Tibial nerve (tissue), 3 donors: ENCODE measurements around the gene PRKCH.

Experiments
- CTCF ChIP-seq, 5 experiments: fragments of 200-600 bp in 3 of 5; fragments of 450-650 bp in 2 of 5; sonication (generic) in 3 of 5; IDR thresholded peaks; one replicate each; pipeline ENCODE4 v1.5.1; 2016 to 2019; ENCODE audit warnings: antibody characterized with exemption in 5 of 5, mild to moderate bottlenecking in 3 of 5, moderate library complexity in 2 of 5
- POLR2A ChIP-seq, 2 donors: fragments of 450-650 bp; IDR thresholded peaks; one replicate each; pipeline ENCODE4 v1.6.1; 2017; ENCODE audit warnings: antibody characterized with exemption in 2 of 2, mild to moderate bottlenecking in 2 of 2, moderate library complexity in 2 of 2

GRCh38 chr14:61438860-61439765, 117.7 kb downstream of the PRKCH start:
- TF ChIP-seq CTCF (IDR thresholded peaks at IDR 0.05) (no peak), POLR2A (IDR thresholded peaks at IDR 0.05) (no peak)
